ENCODE data around the gene AGMO.

DNA sequence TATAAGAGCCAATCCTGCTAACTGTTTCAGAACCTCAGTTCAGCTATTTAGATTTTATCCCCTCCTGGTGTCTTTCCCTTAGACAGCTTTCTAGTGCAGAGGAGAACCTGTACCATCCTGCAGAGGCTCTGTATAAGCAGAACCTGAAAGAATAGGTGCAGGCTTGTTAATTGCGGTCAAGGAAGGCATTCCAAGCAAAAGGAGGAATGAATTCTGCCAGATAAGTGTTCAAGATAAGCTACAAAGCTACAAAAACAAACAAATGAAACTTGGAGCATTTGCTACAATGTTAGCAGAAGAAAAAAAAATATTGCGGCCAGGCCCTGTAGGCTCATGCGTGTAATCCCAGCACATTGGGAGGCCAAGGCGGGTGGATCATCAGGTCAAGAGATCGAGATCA, 32.6 kb upstream of the AGMO start:
- no peak for TF ChIP-seq CTCF (IDR thresholded peaks at IDR 0.05; ENCODE audit: low read depth, low read length)
- TF ChIP-seq EZH2phosphoT487 (IDR thresholded peaks at IDR 0.05; ENCODE audit: low read depth), result no peak

Measured in OCI-LY3 (cell line).